22Rv1 (cell line): ENCODE results near the gene MTHFR.

Experiments used
- ZFX ChIP-seq: fragments of 450-650 bp; IDR thresholded peaks from 2 replicates; pipeline ENCODE4 v1.6.1; 2017; ENCODE audit warnings: antibody characterized with exemption, borderline replicate concordance
- TF ChIP-seq, protein P1 (sequence below): fragments of 450-650 bp; IDR thresholded peaks from 2 replicates; pipeline ENCODE4 v1.5.1; 2017; ENCODE audit warnings: mild to moderate bottlenecking

DNA sequence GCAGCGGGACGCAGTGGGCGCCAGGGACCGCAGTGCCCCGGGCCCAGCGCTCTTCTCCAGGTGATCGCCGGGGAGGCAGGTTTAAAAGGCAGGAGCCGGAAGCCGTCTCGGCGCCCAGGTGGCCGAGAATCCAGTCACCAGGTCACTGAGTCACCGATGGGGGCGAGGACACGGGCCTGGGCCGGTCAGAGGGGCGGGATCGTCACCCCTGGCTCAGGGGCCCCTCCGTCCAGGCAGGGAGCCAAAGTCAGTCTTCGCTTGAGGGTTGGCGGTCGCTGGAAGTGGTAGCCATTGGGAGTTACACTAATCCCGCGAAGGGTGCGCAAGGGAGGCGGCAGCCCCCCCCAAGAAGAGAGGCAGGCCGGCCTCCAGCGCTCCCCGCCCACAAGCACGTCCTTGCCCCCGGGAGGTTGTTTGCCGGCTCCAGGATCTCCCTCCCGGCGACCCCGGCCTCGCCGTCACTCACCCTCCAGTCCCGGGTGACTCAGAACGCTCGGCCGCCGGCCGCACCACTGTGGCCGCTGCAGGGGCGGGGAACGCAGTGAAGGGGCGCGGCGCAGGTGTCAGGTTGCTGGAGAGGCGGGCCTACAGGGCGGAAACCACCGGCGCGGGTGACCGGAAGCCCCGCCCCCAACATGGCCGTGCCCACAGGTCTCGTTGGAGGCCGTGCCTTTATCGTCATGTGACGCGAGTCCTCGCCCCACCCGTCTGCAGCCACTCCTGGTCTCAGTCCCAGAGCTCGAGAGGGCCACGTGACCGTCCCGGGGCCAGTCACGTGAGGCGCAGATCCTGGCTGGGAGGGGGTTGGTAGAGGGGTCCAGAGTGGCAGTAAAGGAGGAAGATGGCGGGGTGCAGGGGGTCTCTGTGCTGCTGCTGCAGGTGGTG lies at the start of gene MTHFR, which contains the start of gene CLCN6:
- TF ChIP-seq, protein P1, sequence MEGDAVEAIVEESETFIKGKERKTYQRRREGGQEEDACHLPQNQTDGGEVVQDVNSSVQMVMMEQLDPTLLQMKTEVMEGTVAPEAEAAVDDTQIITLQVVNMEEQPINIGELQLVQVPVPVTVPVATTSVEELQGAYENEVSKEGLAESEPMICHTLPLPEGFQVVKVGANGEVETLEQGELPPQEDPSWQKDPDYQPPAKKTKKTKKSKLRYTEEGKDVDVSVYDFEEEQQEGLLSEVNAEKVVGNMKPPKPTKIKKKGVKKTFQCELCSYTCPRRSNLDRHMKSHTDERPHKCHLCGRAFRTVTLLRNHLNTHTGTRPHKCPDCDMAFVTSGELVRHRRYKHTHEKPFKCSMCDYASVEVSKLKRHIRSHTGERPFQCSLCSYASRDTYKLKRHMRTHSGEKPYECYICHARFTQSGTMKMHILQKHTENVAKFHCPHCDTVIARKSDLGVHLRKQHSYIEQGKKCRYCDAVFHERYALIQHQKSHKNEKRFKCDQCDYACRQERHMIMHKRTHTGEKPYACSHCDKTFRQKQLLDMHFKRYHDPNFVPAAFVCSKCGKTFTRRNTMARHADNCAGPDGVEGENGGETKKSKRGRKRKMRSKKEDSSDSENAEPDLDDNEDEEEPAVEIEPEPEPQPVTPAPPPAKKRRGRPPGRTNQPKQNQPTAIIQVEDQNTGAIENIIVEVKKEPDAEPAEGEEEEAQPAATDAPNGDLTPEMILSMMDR = no peak
- no peak for TF ChIP-seq ZFX
